GM19397 (cell line): ENCODE results near the gene LHCGR.

Source experiments
- ATAC-seq: cut with Tn5 transposase; IDR thresholded peaks from one replicate; pipeline ENCODE4 v1.9.1; 2021; ENCODE audit warnings: mild to moderate bottlenecking, moderate library complexity; ENCODE audit not compliant: unreplicated experiment

LHCGR gene

GRCh38 chr2:48755473-48755872, at the start of gene LHCGR:
TSS of gene LHCGR (minus strand) at chr2:48755724. CDS start at chr2:48755671, 53 bp downstream.
- ATAC-seq: no peak

- ATAC-seq: no peak
Measured at GRCh38 chr2:48799601-48800000, 44.1 kb upstream of the LHCGR start.

- ATAC-seq: no peak
Measured at GRCh38 chr2:48795065-48795464, 39.5 kb upstream of the LHCGR start.

- no peak for ATAC-seq
Measured at GRCh38 chr2:48793671-48794070, 38.1 kb upstream of the LHCGR start.

- ATAC-seq: no peak
Measured at GRCh38 chr2:48792030-48792429, 36.5 kb upstream of the LHCGR start.

- ATAC-seq: no peak
Measured at GRCh38 chr2:48790407-48791170, 35.1 kb upstream of the LHCGR start.

- no peak for ATAC-seq
Measured at GRCh38 chr2:48787580-48787979, 32.1 kb upstream of the LHCGR start.

- ATAC-seq: no peak
Measured at GRCh38 chr2:48781366-48781765, 25.8 kb upstream of the LHCGR start.

- no peak for ATAC-seq
Measured at GRCh38 chr2:48779019-48779716, 23.6 kb upstream of the LHCGR start.

- no peak for ATAC-seq
Measured at GRCh38 chr2:48774251-48774650, 18.7 kb upstream of the LHCGR start.

GRCh38 chr2:48771241-48772014, 15.9 kb upstream of the LHCGR start:
- no peak for ATAC-seq

GRCh38 chr2:48770181-48770580, 14.7 kb upstream of the LHCGR start:
- ATAC-seq: no peak

- ATAC-seq: no peak
Measured at GRCh38 chr2:48768669-48769068, 13.1 kb upstream of the LHCGR start.

- ATAC-seq: no peak
Measured at GRCh38 chr2:48767330-48767729, 11.8 kb upstream of the LHCGR start.

GRCh38 chr2:48760826-48761225, 5.3 kb upstream of the LHCGR start:
- no peak for ATAC-seq

- ATAC-seq: no peak
Measured at GRCh38 chr2:48759682-48760081, 4.2 kb upstream of the LHCGR start.

- no peak for ATAC-seq
Measured at GRCh38 chr2:48756289-48756688, 765 bp upstream of the LHCGR start.

GRCh38 chr2:48754874-48755273, 650 bp downstream of the LHCGR start:
- no peak for ATAC-seq

- peak; percentile 42 for ATAC-seq
Measured at GRCh38 chr2:48753228-48753627, 2.3 kb downstream of the LHCGR start.

- peak; percentile 53 for ATAC-seq
Measured at GRCh38 chr2:48750128-48750739, 5.3 kb downstream of the LHCGR start.
